GM18502 (cell line): ENCODE measurements around the gene CDC16.

ENCODE experiments used
- ATAC-seq: cut with Tn5 transposase; IDR thresholded peaks from one replicate; pipeline ENCODE4 v1.9.1; 2021; ENCODE audit warnings: mild to moderate bottlenecking; ENCODE audit not compliant: unreplicated experiment, poor library complexity

CDC16 gene

GRCh38 chr13:114288157-114288591 is 53.5 kb downstream of the CDC16 start:
- no peak for ATAC-seq

DNA sequence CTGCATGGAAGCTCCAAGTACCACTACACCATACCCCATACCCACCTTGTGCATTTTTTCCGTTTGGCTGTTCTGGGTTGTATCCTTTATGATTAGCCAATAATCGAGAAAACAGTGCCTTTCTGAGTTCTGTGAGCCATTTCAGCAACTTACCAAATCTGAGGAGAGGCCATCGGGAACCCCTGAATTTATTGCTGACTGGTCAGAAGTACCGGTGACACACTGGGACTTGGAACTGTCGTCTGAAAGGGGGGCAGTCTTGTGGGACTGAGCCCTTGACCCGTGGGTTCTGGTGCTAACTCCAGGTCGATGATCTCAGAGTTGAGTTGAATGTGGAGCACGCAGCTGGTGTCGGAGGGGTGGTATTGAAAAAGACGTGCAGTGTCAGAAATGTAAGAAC is 61.8 kb downstream of the CDC16 start:
- no peak for ATAC-seq

DNA sequence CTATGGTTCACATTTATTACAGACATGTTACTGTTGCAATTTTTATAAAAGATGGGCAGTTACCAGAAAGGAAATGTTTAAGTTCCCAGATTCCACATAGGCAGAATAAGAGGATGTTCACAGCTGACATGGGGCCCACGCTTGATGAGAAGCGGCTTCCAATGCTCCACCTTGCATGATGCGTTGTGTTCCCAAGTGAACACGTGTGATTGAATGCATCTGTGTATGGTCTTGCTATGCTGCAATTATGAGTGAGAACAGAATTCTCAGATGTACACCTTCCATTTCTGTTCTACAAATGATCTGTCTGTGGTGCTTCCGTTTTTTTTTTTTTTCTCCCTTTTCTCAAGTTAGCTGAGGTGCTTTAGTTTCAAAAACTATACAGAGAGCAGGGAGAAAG is 62.2 kb downstream of the CDC16 start:
- no peak for ATAC-seq

DNA sequence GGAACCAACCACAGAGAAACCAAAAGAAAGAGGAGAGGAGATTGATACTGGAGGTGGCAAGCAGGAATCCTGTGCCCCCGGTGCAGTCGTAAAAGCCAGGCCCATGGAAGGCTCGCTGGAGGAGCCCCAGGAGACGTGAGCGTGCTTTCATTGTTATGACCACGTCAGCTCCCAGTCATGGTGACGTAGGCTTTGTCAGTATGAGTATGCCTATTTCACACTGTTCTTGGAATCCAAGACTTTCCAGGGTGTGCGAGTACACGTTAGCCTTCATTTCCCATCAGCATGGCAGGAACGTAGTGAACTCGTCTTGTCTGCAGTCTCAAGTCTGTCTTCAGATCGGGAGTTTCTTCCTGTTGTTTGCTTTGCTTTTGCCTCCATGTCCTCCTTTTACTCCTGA is 64.2 kb downstream of the CDC16 start:
- ATAC-seq, result no peak

GRCh38 chr13:114299604-114300305 is 65.1 kb downstream of the CDC16 start:
- no peak for ATAC-seq

DNA sequence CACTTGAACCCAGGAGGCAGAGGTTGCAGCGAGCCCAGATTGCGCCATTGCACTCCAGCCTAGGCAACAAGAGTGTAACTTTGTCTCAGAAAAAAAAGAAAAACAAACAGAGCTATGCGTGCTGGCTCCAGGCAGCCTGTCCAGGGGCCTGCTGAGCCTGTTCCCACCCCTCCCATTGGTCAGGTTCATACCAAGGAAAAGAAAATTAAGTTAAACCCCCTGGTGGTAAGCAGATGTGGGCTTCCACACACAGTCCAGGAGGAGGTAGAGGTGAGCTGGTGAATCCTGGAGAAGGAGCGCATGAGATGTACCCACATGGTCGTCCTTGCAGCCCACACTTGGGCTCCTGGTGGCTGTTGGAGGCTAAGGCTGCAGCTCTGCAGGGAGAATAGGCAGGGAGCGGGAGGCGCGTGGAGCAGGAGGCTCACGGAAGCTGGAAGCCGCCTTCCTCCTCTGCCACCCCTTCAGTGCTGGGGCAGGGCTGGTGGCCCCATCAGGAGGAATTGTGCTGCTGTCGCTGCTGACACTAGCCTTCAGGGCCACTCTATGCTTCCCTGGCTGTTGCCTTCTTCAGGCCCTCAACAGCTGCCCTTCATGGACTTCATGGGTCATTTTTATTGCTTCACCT is 69.1 kb downstream of the CDC16 start:
- ATAC-seq, result no peak

DNA sequence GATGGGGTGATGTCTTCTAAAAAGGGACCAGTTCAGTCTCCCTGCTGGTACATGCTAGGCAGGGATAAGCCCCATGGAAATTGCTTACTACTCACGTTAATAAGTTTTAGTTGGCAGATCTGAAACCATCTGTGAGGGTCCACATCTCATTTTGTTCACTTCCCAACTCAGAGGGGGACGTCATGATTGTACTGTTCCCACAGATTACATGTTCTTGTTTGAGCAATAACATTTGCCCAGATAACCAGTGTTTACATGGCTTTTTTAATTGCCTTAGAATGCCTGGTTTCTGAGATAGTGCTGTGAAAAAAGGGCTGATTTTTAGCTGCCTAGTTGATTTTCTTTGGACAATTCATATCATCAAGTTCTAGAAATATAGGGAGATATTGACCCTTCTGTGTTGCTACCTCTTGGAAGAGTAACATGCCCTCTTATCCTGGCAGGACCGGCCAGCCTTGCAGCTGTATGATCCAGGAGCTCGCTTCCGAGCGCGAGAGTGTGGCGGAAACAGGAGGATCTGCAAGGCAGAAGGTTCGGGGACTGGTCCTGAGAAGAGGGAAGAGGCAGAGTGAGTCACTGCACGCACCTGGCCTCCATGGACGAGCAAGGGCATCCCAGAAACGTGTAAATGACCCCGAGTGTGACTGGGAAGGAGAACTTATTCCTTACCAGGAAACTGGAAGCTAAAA is 69.8 kb downstream of the CDC16 start:
- no peak for ATAC-seq

DNA sequence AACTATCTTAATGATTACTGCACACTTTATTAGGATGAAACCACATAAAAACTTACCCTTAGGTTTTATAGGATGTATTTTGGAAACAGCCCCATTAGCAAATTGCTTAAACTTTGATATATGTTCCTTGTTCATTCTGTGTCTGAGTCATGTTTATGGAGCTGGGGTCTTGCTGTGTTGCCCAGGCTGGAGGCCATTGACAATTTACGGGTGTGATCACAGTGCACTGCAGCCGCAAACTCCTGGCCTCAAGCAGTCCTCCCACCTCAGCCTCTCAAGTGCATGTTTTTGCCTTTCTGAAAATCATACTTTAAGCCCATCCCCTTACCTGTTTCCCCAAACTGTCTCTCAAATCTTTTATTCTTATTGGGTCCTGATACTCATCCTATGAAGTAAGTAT is 74.4 kb downstream of the CDC16 start:
- no peak for ATAC-seq

- no peak for ATAC-seq
Observed at GRCh38 chr13:114309806-114310410, 75.2 kb downstream of the CDC16 start.

DNA sequence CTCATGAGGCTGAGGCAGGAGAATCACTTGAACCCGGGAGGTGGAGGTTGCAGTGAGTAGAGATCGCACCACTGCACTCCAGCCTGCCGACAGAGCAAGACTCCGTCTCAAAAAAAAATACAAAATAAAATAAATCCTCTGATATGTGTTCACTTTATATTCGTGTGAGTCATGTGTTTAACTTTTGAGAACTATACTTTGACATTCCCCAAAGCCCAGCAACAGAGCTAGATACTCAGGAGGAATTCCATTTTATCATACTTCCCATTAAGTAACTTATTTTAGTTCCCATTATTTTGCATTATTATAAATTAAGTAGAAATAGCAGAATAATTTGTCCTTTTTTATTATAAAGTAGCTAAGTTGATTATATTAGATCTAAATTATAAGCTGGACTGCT is 76.3 kb downstream of the CDC16 start:
- no peak for ATAC-seq

- ATAC-seq, result no peak
Observed at GRCh38 chr13:114311387-114311786, 76.7 kb downstream of the CDC16 start.

GRCh38 chr13:114311908-114312307 is 77.2 kb downstream of the CDC16 start:
- no peak for ATAC-seq

DNA sequence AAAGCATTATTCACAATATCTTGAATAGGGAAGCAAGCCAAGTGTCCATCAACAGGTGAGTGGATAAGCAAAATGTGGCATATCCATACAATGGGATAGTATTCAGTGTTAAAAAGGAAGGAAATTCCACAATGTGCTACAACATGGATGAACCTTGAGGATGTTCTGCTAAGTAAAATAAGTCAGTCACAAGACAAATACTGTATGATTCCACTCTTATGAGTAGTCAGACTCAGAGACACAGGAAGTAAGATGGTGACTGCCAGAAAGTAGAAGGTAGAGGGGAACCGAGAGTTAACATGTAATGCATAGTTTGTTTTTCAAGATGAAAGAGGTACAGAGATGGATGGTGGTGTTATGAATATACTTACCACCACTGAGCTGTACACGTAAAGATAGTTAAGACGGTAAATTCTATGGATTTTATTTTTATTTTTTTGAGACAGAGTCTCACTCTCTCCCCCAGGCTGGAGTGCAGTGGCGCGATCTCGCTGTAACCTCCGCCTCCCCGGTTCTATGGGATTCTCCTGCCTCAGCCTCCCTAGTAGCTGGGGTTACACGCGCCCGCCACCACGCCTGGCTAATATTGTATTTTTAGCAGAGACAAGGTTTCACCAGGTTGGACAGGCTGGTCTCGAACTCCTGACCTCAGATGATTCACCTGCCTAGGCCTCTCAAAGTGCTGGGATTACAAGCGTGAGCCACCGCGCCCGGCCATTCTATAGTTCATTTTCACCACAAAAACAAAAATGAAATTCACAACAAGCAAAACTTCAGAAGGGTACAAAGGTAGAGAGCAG is 78.6 kb downstream of the CDC16 start:
- no peak for ATAC-seq

- ATAC-seq, result peak; percentile 82
Observed at GRCh38 chr13:114314074-114314912, 79.6 kb downstream of the CDC16 start, which contains the start of gene CHAMP1. Gene CHAMP1, plus strand, starts transcription at chr13:114314503. Its CDS starts 9,340 bp downstream, at chr13:114323843.

DNA sequence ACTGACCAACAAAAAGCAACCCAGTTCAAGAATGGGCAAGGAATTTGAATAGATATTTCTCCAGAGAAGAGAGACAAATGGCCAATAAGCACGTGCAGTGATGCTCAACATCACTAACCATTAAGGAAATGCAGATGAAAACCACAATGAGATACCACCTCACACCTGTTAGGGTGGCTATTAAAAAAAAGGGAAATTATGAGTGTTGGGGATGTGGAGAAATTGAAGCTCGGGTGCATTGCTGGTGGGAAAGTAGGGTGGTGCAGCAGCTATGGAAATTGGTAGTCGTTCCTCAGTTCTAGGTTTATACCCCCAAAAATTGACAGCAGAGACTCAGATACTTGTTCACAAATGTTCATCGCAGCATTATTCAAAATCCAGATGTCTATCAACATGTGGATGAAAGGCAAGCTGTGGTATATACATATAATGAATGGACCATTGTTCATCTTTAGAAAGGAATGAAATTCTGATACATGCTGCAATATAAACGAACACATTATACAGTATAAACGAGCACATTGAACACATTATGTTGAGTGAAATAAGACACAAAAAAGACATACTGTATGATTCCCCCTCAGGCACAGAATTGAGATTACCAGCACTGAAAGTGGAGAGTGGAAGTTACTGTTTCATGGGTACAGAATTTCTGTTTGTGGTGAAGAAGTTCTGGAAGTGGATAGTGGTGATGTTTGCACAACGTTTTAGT is 80.5 kb downstream of the CDC16 start:
- no peak for ATAC-seq

DNA sequence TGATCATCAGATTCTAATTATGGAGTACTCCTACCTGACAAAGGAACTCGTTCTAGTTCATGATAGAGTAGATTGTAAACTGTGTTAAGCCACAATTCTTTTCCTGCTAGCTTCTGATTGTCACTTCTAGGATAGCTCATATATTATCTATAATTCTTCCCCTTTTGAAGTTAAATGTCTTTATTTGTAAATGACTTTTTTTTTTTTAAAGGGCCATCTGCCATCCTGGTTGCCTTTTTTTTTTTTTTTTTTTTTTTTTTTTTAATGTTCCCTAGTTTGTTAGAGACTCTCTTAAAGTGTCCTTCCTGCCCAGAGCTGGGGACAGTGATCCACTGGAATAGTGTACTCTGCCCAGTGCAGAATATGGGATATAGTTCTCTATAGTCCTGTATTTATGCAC is 83.9 kb downstream of the CDC16 start:
- ATAC-seq, result no peak

DNA sequence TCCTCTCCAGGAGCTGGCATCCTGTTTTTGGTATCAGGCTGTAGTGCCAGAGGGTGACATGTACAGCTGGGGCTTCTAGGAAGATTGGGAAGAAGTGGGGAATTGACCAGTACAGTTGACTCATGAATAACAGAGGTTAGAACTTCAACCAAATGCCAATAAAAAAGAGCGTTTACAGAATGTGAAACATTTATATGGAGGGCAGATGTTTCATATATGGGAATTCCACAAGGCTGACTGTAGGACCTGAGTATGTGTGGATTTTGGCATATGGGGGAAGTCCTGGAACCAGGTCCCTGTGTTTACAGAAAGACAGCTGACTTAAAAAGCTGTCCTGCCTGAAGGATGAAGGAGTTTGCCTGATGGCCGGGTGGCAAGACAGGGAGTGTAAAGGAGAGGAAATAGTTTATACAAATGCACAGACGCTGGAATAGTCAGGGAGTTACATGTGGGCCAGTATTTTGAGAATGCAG is 84.8 kb downstream of the CDC16 start:
- ATAC-seq, result no peak

GRCh38 chr13:114320065-114320464 is 85.4 kb downstream of the CDC16 start:
- ATAC-seq, result no peak

DNA sequence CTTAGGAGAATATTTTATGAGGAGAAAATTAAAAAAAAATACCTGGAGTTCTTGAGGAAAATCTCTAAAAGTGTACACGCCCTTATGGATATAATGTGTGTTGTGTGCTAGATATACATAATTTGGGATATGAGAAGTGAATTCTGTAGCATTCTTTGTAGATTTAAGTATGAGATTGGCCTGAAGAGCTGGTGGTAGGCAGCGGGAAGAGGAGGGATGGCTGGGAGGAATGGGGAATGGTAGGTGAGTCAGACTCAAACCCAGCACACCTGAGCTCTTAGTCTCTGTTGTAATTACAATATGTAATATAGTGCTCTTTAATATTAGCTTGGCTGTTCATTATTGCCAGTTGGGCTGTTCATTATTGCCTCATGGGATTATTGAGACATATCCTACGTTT is 86.6 kb downstream of the CDC16 start:
- ATAC-seq, result no peak
